GM18951 (cell line): ENCODE measurements around the gene KCNK15.
"Not testable (repeated sequence)": the region's sequence is repeated elsewhere in the genome, so short reads cannot be mapped to it uniquely, and the experiment has no call there.

ENCODE experiments used
- POLR2A ChIP-seq: IDR thresholded peaks from 4 replicates; pipeline ENCODE4 v1.6.1; 2011; ENCODE audit warnings: mild to moderate bottlenecking; ENCODE audit not compliant: insufficient read length, insufficient read depth; ENCODE audit errors: extremely low read depth
- in situ Hi-C: fragments of 300-500 bp; cut with MboI; formaldehyde crosslinking; loops from one replicate; pipeline ENCODE4 v1.12.0; 2022; ENCODE audit warnings: low sequenced_read_pairs, mixed read lengths, inconsistent platforms; ENCODE audit not compliant: unreplicated experiment

KCNK15 gene

DNA sequence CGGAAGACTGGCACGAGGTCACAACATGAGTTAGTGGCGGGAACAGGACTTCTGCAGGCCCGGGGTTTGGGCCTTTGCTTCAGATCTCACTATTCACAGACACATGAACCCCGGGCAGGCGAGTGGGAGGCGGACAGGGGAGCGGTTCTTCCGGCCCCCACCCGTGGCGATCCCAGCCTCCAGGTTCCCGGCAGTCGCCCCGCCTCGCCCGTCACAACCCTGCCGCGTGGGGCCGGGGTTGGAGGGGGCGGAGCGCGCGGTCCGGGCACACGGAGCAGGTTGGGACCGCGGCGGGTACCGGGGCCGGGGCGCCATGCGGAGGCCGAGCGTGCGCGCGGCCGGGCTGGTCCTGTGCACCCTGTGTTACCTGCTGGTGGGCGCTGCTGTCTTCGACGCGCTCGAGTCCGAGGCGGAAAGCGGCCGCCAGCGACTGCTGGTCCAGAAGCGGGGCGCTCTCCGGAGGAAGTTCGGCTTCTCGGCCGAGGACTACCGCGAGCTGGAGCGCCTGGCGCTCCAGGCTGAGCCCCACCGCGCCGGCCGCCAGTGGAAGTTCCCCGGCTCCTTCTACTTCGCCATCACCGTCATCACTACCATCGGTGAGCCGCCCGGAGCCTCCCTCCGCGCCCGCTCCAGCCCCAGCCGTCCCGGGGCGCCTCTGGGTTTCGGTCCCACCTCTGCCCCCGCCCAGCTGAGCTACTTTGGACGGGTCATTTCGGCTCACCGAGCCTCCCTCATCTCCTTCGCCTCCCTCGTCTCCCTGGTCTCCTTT lies at the start of gene KCNK15:
Gene KCNK15, plus strand, starts transcription at position 268 of the 769 bp plus-strand sequence. Its CDS starts 46 bp downstream, at position 314.
- TF ChIP-seq POLR2A: no peak
- in situ Hi-C loops: no loop called here

DNA sequence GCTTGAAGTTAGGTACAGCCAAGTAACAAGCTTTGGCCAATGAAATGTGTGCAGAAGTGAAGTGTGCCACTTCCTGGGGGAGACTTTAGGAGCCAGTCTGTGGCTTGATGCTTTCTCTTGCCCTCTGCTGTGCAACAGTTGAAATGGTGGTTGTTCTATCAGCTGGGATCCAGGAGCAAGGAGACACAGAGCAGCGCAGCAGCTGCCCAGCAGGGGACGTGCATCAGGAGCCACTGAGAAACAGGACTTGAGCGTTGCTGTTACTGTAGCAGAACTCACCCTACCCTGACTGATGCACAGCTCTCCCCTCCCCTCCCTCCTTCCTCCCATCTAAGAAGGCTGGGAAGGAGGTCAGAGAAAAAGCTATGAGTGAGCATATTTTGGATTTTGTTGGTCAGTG lies 49.4 kb upstream of the KCNK15 start:
- TF ChIP-seq POLR2A: no peak
- in situ Hi-C loops: no loop called here

DNA sequence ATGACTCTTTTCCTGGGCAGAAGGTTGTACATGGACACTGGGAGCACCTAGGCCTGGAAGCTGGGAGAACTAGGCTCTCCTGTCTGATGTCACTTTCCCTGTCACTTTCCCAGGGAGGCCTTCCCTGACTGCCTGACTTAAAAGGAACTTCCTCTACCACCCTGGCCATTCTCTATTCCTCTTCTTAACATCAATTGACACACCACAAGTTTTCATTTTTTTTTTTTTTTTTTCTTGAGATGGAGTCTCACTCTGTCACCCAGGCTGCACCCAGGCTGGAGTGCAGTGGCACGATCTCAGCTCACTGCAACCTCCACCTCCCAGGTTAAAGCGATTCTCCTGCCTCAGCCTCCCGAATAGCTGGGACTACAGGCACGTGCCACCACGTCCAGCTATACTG lies 48.6 kb upstream of the KCNK15 start:
- in situ Hi-C loops: not testable (repeated sequence)

DNA sequence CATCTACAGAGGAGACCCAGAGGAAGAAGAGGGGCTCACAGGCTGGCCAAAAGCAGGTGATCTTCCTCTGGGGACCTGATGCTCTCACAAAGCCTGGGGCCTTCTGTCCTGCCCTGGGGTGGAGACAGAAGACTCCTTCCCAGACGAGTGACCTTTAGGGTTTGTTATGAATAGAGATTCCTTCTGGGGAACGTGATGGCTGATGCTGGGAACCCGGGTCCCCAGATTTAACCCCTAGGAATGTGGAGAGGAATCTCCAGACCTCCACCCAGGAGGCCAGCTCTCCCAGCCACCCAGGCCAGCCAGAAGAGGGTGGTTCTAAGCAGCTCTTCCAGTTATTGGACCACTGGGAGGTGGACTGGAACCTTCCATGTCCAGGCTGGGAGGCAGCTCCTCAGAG lies 47.3 kb upstream of the KCNK15 start:
- in situ Hi-C loops: no loop called here

DNA sequence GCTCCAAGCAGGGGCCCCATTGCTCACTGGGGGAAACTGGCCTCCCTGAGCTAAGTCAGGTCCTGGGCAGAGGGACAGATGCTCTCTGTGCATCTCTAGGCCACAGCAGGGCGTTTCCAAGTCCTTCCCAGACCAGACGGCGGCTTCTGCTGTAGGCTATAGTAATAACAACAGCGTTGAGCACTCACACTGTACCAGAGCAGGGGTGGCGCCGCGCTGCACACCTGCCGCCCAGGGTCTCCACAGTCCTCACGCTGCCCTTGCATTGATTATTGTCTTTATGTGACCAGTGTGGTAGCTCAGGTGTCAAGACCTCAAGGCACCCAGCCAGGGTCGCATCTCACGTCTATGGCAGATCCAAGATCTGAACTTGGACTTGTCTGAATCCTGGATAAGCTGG lies 45.4 kb upstream of the KCNK15 start:
- no peak for TF ChIP-seq POLR2A
- in situ Hi-C loops: no loop called here

More for the DNA sequence above, 47.3 kb upstream of the KCNK15 start:
- TF ChIP-seq POLR2A: no peak

DNA sequence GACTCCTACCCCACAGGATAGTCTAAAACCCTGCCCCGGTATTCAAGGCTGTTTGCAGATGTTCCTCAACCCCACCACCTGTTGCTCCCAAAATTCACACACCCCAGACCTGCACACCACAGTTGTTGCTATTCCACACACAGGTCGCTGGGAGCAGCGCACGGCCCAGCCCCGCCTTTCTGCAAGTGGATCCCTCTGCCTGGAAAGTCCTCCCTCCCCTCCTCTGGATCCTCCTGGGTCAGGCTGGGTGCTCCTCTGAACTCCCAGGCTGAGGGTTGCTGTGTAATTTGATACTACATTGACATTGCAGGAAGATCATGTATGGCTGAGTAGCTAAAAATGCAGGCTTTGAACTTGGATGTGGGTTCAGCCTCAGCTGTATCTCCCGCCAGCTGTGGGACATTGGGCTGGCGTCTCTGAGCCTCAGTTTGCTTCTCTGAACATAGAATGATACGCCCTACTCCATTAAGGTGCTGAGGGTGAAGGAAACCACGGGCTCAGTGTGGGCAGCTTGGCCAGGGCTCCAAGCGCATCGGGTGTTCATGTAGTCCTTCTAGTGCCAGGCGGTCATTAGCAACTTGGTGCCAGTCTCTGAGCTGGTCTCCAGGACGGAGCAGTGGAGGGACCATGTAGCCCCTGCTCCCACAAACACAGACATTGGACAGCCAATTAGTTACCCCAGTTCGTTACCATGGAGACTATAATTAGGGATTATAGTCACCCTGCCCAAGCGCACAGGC lies 44.4 kb upstream of the KCNK15 start:
- TF ChIP-seq POLR2A: no peak
- in situ Hi-C loops: no loop called here

DNA sequence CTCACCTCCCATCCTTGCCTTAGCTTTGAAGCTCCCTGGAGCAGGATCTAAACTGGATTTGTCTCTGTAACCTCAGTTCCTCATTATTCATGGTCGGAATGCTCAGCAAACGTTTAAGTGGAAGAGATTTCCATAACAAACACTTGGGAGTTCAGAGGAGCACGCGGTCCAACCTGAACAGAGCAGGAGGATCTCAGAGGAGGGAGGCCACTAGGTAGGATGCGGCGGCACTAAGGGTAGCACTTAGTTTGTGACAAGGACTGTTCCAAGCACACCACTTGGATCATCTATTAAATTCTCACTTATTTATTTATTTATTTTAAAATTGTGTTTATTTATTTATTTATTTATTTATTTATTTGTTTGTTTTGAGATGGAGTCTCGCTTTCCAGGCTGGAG lies 43.8 kb upstream of the KCNK15 start:
- no peak for TF ChIP-seq POLR2A
- in situ Hi-C loops: no loop called here

DNA sequence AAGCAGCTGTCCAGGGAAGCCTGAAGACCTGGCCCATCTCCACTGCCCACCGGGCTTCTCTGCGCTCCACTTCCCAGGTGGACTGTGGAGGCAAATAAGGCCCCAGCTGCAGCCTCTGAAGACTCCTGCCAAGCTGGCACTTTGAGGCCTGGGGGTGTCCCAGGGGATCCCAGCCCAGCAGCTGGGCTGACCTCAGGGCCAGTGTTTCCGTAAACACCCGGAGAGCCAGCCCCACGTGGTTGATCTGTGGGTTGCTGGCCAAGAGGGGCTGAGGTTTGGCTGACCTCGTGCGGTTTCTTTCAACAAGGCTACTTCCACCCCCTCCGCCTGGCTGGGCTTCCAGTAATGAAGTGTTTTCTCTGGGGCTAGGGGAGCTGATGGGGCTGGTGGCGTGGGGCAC lies 42.9 kb upstream of the KCNK15 start:
- in situ Hi-C loops: no loop called here
- no peak for TF ChIP-seq POLR2A

DNA sequence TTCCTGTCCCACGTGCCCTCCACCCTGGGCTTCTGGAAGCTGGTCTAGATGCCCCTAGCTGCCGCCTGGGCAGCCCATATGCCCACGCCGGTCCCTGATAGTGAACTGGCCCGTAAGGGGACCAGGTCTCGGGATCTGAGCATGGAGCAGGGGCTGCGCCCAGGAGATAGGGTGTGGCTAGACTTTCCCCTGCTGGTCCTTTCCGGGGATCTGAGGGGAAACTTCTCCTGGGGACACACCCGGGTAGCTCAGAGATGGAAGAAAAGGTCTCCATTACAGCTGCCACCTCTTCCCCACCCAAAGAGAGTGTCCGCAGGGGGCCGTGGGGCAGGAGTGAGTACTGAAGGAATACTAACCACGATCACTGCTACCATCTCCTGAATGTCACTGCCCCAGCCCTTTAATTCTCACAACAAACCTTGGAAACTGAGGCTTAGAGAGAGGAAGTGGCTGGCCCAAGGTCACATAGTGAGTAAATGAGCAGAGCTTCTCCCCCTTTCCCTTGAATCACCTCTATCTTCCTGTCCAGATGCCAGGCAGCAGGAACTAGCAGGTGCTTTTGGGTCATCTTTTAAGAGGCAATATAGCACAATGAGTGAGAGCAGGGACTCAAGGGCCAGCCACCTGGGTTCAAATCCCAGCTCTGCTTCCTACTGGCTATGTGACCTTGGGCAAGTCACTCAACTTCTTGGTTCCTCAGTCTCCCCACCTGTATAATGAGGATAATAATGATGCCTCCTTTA lies 42.3 kb upstream of the KCNK15 start:
- no peak for TF ChIP-seq POLR2A
- in situ Hi-C loops: no loop called here

DNA sequence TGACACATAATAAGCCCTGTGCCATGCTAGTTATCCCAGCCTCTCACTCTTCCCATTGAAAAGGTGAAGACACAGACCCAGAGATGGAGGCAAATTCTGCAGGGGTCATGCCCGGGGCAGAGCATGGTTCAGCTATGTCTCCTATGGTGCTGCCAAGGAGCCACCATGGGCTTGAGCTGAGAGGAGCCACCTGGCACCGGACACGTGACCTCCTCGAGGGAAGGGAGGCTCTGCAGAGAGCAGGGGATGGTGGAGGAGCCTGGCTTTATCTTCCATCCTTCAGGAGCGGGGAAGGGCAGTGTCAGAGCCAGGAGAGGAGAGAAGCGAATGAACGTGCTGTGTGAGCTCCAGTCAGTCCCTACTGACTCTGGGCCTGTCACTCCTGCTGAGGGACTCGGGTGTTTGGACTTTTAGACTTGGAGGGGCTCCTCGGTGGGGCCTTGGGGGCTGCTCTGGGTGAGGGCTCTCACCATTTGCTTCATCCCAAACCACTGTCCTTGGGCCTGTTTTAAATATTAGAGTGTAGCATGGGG lies 41.6 kb upstream of the KCNK15 start:
- TF ChIP-seq POLR2A: no peak
- in situ Hi-C loops: no loop called here

DNA sequence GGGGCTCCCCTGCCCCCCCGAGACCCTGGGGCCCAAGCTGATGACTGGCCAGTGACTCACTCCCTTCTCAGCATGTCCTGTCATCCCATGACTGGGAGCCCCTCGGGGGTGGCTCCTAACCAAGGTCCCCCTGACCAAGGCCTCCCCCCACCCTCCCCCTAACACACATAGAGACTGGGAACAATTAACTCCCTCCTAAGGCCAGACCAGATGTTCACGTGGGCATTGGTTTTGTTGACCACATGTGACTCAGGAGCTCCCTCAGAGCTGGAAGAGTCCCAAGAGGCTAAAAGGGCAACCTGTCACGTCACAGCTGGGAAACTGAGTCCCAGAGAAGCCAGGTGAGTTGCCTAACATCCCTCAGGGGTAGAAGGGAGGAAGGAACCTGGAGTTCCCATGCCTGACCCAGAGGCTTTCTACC lies 41.1 kb upstream of the KCNK15 start:
- in situ Hi-C loops: no loop called here
- no peak for TF ChIP-seq POLR2A

DNA sequence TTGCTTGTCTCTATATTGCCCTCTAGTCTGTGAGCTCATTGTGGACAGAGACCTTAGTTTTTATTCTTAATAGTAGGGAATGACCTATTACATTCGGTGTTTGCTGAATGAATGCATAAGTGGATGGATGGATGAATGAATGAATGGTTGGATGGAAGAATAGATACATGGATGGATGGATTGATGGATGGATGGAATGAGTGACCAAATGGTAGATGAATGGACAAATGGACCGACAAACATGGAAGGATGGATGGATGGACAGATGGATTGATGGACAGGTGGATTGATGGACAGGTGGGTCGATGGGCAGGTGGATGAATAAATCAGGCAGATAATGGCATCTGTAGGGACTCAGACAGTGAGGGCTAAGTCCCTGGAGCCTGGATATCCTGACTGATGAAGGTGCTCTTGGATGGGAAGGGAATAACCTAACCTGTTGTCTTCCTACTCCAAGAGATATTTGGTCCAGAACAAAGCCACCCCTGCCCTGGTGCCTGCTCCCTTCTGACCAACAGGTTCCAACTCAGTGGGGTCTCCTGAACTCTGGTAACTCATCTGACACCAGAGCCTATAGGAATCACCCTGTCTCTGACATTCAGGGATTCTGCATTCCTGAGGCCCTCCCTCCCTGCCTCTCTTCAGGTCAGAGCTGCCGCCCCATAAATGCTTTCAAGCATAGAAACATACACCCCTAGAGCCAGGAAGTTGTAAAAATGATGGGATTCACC lies 40.1 kb upstream of the KCNK15 start:
- TF ChIP-seq POLR2A: no peak
- in situ Hi-C loops: no loop called here
